Measurements from ENCODE around the gene ARL6IP4.
"Not testable (repeated sequence)": the region's sequence is repeated elsewhere in the genome, so short reads cannot be mapped to it uniquely, and the experiment has no call there.

The ARL6IP4 gene

DNA sequence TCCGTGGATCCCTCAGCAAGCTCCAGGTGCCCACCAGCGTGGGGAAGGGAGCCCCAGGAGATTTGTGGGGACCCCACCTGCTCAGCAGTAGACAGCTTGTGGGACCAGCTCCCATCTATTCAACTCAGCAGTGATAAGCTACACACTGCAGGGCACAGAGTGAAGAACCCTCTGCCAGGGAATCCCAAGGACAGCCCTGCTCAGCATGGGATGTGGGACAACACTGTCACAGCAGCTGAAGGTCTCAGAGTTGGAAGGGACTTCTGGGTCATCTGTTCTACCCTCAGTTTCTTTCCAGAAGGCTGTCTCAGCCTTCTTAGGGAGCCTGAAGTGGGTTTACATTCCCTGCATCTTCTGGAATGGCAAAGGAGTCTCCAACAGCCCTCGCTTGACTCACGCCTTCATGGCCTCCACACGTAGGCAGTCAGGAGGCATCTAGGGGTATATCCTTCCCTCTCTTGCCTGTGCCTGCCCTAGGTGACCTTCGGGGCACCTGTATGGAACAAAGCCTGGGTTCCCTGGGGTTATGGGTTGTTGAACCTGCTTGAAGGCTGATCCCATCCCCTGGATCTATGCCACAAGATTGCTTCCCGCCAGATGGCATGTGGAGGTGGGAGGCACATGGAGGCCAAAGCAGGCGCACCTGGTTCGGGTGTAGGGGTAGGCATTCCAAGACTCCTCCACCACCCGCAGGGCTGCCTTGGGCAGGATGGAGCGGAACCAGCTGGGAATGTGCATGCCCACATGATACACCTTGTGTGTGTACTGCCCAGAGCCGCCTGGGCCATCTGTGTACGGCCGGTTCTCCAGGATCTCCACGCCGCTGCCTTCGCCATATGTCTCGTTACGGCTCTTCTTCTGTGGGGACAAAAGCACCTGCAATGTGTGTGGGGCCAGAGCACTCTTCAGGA lies 33.0 kb downstream of the ARL6IP4 start:
- DNase-seq, result no peak

DNA sequence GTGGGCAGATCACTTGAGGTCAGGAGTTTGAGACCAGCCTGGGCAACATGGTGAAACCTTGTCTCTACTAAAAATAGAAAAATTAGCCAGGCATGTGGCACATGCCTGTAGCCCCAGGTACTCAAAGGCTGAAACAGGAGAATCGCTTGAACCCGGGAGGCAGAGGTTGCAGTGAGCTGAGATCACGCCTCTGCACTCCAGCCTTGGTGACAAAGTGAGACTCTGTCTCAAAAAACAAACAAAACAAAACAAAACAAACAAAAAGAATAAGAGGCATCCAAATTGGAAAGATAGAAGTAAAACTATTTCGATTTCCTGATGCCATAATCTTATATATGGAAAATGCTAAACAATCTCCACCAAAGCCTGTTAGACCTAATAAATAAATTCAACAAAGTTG lies 34.0 kb downstream of the ARL6IP4 start:
- DNase-seq, result not testable (repeated sequence)

DNA sequence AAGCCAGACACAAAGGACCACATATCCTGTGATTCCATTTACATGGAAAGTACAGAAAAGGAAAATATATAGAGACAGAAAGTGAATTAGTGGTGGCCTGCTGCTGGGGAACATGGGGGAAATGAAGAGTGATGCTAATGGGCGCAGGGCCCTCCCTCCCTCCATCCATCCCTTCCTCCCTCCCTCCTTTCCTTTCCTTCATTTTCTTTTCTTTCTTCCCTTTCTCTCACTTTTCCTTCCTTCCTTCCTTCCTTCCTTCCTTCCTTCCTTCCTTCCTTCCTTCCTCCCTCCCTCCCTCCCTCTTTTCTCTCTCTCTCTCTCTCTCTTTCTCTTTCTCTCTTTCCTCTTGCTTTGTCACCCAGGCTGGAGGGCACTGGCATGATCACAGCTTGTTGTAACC lies 37.3 kb downstream of the ARL6IP4 start:
- no peak for DNase-seq

DNA sequence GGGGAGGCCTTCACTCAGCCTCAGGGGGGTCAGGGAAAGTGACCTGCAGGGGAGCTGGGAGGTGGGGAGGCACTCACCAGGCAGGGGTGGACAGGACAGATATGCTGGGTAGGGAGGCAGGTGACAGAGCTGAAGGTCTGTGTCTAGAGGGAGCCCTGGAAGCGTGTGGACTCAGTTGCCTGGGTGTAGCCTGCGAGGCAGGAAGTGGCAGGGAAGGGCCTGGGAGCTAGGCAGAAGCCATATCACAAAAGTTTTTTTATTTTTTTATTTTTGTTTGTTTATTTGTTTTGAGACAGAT lies 39.3 kb downstream of the ARL6IP4 start:
- no peak for DNase-seq

DNA sequence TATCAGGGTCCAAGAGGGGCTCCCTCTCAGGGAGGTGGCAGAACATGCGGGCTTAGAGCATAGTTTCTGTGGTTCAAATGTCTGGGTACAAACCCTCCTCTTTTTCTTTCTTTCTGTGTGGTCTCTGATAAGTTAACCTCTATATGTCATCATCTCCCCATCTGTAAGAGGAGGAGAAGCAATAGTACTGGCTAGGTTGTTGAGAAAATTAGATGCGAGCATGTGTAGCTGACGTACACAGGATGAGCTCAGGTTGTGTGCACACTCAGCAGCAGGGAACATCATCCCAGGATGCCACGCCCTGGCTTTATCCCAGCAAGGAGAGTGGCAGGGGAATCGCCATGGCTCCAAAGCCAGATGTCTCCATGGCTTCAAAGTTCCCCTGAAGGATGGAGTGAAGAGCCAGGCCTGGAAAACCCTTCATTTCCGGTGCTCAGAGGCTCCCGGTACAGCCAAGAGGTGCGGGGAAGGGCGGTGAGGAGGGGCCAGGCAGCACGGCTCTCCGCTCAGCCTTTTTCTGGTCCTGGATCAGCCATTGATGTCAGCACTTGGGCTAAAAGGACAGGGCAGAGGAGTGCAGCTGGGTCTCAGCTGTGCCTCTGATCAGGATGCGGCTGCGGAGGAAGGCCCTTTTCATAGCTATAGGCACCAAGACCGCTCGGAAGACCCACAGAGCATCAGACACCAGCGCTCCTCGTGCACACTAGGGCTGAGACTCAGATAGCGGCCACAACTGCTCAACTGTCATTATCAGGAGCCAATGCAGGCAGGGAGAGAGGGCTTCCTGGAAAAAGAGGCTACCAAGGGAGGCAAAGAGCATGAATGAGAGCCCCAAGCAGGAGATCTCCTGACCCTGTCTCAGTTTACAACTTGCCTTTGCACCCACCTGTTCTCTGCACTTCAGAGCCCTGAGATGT lies 41.5 kb downstream of the ARL6IP4 start:
- no peak for DNase-seq

DNA sequence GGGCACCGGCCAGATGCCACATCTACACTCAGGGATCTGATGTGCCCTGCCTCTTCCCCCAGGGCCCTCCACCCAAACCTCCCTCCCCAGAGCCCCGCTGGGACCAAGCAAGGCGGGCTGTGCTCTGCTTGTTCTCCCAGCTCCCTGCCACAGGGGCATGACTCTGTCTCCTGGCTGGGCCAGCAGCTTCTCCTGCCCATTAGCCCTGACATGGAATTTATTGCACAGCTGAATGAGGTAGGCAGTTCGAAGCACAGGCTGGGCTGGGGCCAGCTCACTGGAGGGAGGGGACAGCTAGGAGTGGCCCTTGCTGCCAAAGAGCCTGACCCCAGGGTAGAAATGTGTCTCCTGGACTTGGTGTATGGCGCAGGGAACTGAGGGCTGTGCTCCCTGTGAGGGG lies 42.4 kb downstream of the ARL6IP4 start:
- no peak for DNase-seq

DNA sequence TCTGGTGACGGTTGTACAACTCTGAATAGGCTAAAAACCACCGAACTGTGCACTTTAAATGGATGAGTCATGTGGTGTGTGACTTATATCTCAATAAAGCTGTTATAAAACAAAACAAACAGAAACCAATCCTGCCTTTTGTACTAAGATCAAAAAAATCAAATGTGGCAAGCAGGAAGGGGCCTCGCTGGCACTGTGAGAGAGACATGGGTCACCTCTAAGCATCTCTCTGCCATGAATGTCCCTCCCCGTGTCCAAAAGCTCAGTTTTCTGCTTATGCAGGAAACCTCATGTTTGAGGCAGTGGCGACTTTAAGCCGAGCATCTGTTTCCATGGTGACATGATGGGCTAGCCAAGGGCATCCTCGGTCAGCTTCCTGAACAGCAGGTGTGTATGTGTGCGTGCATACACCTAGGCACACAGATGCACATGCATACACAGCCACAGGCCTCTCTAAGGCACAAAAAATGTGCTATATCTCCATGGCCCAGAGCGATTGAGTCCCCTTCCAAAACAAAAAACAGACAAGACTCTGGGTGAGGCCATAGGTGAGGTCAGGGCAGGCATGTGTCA lies 44.4 kb downstream of the ARL6IP4 start:
- peak; percentile 61 to 66 for DNase-seq

DNA sequence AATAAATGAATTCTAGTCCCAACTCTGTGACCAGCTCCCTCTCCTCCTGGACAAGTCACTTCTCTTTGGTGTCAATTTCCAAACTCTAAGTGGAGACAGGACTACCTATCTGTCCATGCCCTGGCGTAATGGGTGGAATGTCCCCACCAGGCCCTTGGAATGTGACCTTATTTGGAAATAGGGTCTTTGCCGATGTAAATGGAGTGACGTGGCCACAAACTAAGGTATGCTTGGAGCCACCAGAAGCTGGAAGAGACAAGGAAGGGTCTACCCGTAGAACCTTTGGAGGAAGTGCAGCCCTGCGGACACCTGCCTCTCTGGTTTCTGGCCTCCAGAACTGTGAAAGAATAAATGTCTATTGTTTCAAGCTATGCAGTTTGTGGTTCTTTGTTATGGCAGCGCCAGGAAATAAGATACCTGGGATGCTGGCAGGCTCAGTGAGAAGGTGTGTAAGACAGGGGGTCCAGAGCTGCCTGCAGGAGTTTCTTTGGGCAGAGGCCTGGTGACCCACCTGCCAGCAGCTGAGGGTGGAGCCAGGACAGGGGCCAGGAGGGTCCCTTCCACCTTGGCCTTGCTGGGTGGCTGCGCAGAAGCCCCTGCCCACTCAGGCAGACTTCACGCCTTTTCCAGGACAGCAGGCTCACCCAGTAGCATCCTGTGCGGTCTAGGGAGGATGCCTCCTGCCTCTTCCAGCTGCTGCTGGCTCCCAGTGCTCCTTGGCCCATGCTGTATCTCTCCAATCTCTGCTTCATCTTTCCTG lies 45.8 kb downstream of the ARL6IP4 start:
- no peak for DNase-seq

DNA sequence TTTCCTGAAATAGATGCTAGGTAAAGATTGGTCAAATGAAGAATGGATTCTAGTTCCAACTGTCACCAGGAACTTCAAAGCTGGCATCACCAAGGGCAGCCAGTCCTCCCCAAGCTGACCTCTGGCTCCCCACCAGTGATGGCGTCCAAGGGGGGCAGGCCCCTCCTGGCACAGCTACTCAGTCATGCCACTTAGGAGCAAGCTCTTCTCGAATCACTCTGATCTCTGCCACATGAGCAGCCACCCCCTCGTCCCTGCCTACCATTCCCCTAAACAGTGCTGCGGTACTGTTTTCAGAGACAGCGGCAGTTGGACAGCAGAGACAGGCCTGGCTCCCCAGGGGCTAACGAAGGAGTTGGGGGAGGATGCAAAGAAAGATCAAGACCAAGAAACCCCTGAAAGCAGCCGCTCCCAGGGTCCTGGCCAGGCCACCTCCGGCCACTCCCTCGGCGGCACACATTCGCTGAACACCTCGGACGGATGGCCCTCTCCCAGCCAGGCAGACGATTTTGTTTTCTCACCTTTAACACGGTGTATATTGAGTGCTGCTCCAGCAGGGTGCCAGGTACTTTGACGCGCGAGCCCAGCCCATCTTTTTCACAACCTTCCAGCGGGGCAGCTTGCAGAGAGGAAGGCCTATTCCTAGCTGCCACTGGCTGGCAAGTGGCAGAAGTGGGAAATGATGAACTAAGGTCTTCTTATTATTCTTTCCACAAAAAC lies 47.4 kb downstream of the ARL6IP4 start:
- no peak for DNase-seq

DNA sequence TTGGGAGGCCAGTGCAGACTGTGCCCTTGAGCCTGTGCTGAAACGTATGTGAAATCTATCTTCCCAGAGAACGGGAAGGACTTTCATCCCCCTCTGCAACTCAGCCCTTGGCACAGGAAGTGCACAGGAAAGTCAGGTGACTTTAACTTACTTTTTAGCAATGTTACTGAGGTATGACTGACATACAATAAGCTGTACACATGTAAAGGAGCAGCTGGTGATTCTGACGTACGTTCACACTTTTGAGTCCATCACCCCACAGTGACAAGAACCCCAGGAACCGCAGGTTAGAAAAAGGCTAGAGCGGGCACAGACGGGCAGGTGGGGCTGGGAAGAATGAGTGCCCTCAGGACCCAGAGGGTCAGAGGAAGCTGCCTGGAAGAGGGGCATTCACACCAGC lies 48.0 kb downstream of the ARL6IP4 start:
- no peak for DNase-seq

DNA sequence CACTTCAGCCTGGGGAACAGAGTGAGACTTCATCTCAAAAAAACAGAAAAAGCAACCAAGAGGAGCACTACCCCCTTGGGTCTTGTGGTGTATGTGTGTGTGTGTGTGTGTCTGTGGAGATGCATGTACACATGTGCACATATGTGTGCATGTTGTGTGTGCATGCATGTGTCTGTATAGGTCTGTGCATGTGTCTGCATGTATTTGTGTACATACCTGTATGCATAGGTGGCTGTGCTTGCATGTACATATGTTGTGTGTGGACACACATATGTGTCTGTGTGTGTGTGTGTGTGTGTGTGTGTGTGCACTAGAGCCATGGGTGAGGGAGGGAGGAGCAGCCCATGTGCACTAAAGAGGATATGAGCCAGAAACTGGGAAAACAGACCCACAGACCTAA lies 49.1 kb downstream of the ARL6IP4 start:
- DNase-seq, result no peak

DNA sequence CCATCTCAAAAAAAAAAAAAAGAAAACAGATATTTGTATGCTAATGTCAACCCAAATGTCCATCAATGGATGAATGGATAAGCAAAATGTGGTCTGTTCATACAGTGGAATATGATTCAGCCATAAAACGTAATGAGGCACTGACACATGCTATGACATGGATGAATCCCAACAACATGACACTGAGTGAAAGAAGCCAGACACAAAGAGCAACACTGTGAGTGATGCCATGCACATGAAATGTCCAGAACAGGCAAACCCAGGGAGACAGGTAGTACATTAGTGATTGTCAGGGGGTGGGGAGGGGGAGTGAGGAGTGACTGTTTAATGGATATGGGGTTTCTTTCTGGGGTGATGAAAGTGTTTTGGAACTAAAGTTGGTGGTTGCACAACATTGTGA lies 50.2 kb downstream of the ARL6IP4 start:
- no peak for DNase-seq

DNA sequence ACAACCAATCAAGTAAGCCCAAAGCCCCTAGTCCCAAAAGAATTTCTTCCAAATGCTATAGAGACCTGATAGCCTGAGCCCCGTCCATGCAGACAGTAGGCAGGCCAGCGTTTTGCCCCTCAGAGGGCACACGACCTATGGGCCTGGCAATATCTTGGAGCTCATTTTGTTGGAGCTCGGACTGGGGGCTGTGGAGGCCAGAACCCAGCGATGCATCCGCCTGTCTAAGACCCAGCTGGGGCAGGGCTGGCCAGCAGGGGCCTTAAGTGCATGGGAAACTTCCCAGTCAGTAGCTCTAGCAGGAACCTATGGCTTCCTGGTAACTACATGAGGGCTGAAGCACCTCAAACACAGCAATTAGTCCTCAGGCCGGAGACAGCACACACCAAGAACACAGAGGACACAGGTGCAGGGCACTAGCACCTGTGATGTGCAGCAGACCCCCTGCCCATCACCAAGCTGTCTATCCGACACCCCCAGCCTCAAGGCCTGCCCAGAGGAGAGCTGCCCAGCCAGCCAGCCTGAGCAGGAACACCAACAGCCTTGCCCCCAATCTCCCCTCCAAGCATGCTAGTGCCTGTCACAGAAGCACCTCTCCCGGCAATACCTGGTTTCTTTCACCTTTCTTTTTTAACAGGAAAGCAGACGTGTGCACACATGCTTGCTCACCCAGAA lies 50.8 kb downstream of the ARL6IP4 start:
- DNase-seq, result no peak

Measured in activated T-cell treated with anti-CD3 and anti-CD28 coated beads, Interleukin-2, amount 50 U/mL, for 48 hours (primary cell).